GM11168 (cell line): Measurements from ENCODE around the gene SATB1.

ENCODE experiments used
- in situ Hi-C: fragments of 300-500 bp; cut with MboI; formaldehyde crosslinking; loops from one replicate; pipeline ENCODE4 v1.12.0; 2022; ENCODE audit warnings: low sequenced_read_pairs; ENCODE audit not compliant: unreplicated experiment

Gene SATB1

GRCh38 chr3:18434711-18435110 is 9.6 kb upstream of the SATB1 start:
- in situ Hi-C loops: no loop called here

GRCh38 chr3:18432752-18433151 is 7.6 kb upstream of the SATB1 start:
- in situ Hi-C loops: no loop called here

- in situ Hi-C loops: no loop called here
Measured at GRCh38 chr3:18431266-18431665, 6.1 kb upstream of the SATB1 start.

GRCh38 chr3:18428991-18429745 is 4.0 kb upstream of the SATB1 start:
- in situ Hi-C loops: no loop called here

- in situ Hi-C loops: no loop called here
Measured at GRCh38 chr3:18428036-18428435, 2.9 kb upstream of the SATB1 start.

- in situ Hi-C loops: no loop called here
Measured at GRCh38 chr3:18426597-18427193, 1.6 kb upstream of the SATB1 start.

- in situ Hi-C loops: no loop called here
Measured at GRCh38 chr3:18425641-18426257, 610 bp upstream of the SATB1 start.

- in situ Hi-C loops: no loop called here
Measured at GRCh38 chr3:18424213-18424728, 868 bp downstream of the SATB1 start.

- in situ Hi-C loops: no loop called here
Measured at GRCh38 chr3:18423401-18424212, 1.5 kb downstream of the SATB1 start.

GRCh38 chr3:18422972-18423371 is 2.2 kb downstream of the SATB1 start:
- in situ Hi-C loops: no loop called here

GRCh38 chr3:18420555-18420954 is 4.6 kb downstream of the SATB1 start:
- in situ Hi-C loops: no loop called here

- in situ Hi-C loops: no loop called here
Measured at GRCh38 chr3:18419232-18419631, 5.9 kb downstream of the SATB1 start.

- in situ Hi-C loops: no loop called here
Measured at GRCh38 chr3:18417904-18418572, 7.1 kb downstream of the SATB1 start.

GRCh38 chr3:18416332-18416731 is 8.8 kb downstream of the SATB1 start:
- in situ Hi-C loops: no loop called here

- in situ Hi-C loops: no loop called here
Measured at GRCh38 chr3:18415839-18416238, 9.3 kb downstream of the SATB1 start.

GRCh38 chr3:18415167-18415566 is 10.0 kb downstream of the SATB1 start:
- in situ Hi-C loops: no loop called here

GRCh38 chr3:18412684-18413083 is 12.5 kb downstream of the SATB1 start:
- in situ Hi-C loops: no loop called here

GRCh38 chr3:18411541-18411940 is 13.6 kb downstream of the SATB1 start:
- in situ Hi-C loops: no loop called here

- in situ Hi-C loops: no loop called here
Measured at GRCh38 chr3:18410205-18410604, 14.9 kb downstream of the SATB1 start.

- in situ Hi-C loops: no loop called here
Measured at GRCh38 chr3:18409266-18409665, 15.9 kb downstream of the SATB1 start.
